GM19351 (cell line): ENCODE data around the gene RPL10.

Experiments
- ATAC-seq: cut with Tn5 transposase; IDR thresholded peaks from one replicate; pipeline ENCODE4 v1.9.1; 2021; ENCODE audit warnings: mild to moderate bottlenecking, moderate library complexity; ENCODE audit not compliant: unreplicated experiment

The RPL10 gene

DNA sequence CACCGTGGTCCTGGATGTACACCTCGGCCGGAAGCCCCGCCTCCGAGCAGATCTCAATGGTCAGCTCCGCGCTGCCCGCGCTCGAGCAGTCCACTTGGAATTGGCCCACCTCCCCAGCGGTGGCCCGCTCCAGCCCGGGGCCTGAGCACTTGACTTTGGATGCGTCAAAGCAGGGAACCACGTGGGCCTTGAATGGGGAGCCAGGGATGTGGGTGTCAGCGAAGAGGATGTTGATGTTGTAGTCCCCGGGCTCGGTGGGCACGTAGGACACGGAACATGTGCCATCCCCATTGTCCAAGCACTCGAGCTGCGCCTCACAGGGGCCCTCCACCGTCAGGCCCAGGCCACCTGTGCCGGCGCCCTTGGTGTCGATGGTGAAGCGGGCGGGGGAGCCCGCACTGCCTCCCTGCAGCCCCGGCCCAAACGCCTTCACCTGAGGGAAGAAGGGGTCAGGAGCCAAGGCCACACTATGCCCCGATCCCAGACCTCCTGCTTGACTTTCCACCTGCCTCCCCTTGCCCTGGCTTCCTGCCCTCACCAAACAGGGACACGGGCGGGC is 37.9 kb upstream of the RPL10 start:
- ATAC-seq: no peak

DNA sequence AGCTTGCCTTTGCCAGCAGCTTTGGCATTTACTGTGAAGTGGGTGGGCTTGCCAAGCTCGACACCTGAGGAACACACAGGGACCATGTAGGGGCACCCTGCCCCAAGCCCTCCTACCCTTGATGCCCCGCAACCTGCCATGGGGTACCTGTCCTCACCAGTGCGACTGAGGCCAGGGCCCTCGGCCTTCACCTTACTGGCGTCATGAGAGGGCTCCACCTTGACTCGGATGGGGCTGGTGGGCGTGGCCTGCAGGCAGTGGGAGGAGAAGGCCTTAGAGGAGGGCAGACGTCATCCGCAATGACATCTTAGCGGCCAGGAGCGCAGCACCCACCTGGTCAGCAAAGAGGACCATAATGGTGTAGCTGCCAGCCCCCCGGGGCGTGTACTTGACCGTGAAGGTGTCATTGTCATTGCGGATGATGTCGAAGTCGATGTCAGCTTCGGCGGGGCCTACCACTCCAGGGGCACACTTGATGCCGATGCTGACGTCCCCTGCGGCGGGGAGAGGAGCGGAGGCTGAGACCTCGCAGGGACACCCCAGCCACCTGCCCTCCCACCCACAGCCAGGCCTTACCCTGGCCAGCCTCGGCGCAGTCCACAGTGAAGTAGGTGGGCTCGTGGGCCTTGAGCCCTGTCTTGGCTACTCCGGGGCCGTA is 36.0 kb upstream of the RPL10 start:
- ATAC-seq: no peak

DNA sequence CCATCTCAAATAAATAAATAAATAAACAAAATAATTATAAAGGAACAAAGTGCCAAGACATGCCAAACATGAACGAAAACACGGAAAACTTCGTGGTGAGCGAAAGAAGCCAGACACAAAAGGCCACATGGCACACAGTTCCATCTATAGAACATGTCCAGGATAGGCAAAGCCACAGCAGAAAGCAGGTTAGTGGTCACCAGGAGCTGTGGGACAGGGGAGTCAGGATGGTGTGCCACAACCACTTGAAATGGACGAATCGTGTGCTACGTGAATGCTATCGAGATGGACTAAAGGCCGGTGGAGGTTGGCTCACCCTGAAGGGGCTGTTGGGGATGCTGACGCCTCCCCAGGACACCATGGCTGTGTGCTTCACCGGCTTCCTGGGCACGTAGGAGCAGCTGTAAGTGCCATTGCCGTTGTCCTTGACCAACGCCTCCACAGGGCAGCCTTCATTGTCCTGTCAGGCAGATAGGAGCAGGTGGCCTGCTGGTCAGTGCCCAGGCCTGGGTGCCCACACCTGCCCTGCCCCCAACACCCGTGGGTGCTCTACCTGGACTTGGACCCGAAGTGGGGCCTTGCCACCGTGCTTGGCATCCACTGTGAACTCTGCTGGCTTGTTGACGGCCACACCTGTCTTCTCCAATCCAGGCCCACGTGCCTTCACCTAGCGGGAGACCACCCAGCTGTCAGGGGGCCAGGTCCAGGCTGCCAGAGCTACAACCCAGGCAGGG is 34.3 kb upstream of the RPL10 start:
- no peak for ATAC-seq

DNA sequence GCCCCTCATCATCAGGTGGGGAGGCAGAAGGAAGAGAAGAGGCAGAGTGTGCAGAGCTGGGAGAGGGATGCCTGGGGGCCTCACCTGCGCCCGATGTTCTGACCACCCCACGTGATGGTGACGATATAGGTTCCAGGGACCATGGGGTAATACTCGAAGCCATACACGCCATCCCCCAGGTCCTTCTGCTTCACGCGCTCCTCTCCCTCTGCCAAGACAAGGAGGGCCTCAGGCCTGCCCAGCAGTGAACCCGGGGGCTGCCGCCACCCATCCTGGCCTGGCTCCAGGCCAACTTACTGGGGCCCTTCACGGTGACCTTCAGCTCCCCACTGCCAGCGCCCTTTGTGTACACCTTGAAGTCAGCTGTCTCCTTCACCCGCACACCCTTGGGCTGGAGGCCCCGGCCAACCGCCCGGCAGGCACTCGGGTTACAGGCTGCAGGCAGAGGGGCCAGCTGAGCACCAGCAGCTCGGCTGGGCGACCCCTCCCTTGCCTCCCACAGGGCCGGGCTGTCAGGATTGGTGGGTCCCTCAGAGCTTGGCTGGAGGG is 33.1 kb upstream of the RPL10 start:
- ATAC-seq: no peak

DNA sequence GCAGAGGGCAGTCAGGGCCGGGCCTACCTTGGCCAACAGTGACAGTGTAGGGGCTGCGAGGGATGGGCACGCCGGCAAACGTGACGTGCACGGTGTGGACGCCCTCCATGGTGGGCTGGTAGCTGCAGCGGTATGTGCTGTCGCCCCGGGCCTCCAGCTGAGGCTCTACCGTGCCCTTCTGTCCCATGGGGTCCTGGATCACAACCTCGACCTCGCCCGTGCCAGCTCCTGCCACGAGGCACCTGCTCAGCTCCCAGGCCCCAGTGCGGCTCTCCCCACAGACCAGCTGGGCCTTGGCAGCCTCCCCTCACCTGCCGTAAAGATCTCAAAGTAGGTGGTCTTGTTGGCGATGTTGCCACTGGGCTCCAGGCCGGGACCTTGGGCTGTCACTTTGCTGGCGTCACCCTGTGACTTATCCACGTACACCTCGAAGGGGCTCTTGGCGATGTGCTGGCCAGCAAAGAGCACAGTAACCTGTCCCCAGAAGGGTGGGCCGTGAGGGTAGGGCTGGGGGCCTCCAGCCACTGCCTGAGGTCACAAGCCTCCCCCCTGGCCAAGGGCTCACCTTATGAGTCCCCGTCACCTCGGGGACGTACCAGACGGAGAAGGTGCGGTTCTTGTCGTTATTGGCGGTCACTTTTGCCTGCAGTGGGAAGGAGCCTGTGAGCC is 32.0 kb upstream of the RPL10 start:
- ATAC-seq: no peak

DNA sequence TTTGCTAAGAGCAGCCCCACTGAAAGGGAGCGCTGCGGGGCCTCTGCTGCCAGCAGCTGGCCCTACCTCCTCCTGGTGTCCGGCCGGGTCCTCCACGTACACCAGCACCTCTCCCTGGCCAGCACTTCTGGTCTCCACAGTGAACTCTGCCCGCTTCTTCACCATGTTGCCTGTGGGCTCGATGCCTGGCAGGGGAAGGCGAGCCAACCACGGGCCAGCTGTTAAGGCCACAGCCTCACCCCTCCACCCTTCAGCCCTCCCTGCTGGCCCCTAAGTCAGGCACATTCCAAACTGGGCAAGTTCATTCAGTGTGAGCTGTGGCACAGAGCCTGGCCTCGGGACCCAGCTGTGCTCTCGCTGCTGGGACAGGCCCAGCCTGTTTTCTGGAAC is 31.5 kb upstream of the RPL10 start:
- no peak for ATAC-seq

DNA sequence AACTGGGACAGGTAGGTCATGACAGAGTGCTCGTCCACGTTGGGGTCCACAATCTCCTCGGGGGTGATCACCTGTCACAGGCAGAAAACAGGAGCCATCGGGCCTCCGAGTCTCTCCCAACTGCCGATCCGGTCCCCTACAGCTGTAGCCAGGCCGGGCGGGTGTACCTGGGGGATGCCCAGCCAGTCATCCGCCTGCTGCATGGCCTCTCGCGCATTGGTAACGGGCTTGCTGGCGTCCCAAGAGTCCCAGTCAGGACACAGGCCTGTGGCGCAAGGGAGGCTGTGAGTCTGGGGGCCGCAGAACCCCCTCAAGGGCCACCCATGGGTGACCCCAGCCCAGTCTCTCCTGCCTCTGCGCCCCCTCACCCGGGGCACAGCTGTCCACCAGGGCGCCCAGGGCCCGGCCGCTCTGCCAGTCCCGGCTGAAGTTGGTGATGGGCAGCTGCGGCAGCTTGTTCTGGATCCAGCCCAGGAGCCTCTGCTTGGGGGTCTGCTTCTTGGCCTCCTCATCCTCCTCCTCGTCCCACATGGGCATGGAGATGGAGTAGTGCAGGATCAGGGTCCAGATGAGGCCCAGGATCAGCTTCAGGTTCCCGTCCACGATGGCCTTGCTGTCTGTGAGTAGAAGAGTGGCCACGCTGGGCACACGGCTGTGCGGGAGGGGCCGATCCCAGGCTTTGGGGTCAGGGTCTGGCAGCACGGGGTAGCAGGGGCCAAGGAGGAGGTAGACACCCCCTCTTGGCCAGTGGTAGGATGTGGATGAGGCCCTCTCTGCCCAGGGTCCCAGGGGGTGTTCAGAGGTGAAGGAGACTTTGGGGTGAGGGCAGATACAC is 30.5 kb upstream of the RPL10 start:
- ATAC-seq: no peak

DNA sequence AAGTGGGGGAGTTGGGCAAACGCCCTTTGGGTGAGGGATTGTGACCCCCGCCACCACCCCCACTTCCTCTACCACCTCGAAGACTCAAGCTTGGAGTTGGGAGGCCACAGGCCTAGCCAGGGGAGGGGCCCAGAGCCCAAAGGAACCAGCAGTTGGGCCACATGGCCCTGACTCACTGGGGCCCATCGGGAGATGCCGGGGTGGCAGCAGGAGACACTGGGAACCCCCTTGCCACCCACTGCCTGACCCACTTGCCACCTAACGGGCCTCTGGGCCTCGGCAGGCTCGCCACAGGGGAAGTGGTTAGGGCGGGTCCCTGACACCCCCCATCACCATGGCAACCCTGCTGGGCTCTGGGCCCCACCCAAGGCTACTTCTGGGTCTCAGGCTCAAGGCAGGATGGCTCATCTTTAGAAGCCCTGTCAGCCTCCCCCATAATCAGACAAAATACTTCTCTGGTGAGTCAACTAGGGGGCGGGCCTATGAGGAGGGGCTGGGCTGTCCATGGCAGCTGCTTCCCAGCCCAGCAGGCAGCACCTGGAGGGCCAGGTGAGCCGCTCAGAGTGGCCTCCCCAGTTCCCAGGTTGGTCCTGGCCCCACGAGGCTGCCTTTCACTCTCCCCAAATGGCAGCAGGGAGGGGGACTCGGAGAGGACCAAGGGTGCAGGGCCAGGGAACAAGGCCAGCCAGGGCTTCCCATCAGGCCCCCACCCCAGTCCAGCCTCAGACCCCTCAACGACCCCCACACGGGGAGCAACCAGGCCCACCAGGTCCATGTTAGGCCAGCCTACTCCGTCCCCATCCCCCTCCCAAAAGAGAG is 29.3 kb upstream of the RPL10 start:
- ATAC-seq: peak; percentile 33

DNA sequence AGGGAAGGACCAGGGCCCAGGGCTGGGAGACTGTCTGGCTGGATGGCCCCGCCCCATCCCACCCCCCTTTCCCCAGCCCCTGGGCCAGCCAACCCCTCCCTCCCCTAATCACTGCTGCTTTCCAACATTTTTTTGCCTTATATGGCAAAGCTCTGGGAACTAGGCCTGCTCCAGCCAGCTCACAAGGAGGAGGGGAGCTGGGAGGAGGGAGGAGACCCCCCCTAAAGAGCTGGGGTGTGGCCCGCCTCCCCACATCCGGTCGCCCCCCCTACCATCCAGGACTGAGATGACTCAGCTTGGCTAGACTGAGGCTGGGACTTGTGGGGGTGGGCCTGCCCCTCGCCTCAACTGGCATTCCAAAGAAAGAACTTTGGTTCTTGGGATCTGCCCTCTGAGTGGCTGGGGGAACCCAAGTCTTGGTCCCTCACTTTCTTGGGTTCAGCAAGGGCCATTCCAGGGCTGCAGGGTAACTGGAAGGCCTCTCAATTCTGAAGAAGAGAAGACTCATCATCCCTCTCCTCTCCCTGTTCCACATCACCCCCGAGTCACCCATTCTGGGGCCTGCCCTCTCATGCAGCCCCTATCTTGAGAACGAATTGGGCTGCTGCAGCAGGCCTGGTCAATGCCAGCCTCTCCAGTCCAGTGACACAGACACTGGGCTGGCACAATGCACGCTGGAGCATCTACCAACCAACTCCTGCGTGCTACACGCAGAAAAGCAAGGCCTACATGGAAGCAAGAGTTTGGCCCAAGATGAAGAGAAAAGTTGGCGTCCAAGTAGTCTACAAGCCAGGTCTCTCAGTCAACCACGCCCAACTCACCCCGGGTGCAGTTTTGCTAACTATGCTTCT is 28.5 kb upstream of the RPL10 start:
- ATAC-seq: no peak

DNA sequence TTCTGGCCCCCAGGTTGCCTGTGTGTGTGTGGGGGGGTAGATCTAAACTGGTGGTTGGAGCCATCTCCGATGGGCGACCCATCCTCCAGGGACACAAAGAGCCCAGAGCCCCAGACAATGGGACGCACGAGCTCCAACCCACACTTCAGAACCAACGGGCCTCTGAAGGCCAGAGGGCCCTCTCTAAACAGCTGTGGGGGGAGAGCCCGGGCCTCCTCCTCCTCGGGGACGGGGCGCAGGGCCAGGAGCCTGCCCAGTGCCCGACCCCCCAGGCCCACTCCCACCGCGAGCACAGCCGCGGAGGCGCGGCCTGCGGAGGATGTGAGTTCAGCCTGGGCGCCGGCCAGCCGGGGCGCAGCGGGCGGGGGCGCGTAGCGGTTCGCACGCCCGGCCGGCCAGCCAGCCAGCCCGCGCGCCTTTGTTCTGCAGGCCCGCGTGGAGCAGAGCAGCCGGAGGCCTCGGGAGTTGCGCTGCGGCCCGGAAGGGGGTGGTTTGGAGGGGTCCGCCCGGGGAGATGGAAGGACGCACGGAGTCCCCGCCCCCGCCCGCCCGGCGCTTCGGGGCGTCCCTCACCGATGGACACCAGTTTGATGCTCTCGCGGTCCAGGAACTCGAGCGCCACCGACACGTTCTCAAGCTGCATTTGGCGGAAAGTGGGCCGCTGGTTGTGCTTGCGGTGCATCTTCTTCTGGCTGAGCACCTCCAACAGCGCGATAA is 27.7 kb upstream of the RPL10 start:
- no peak for ATAC-seq

DNA sequence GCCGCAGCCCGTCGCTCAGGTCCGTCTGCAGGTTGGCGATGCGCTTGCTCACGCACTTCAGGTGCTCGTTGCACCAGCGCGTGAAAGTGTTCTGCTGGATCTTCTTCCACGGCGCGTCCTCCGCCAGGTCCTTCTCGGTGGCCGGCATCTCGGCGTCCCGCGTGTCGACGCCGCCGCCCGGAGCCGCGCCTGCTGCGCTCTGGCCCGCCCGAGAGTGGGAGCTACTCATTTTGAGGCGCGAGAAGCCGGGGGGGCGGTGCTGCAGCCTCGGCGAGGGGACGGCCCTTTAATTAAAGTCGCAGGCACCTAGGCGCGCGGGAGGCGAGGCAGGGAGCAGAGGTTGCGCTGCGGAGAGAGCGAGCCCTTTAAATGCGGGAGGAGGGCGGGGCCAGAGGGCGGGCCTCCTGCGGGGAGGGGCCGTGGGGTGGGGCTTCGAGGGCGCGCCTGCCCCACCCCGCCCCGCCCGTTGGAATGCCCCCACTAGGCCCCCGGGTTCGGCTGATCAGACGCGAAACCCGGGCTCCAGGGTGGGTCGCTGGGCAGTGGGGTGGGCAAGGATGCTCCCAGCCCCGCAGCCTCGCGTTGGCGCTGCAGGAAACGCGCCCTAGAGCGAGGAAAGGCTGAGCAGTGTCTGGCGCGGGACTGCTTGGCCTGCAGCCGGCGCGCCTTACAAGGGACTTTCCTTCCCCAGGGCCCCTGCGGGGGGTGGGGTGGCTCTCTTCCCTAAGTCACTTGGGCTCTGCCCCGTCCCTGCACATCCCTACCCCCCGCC is 27.0 kb upstream of the RPL10 start:
- ATAC-seq: peak; percentile 54

DNA sequence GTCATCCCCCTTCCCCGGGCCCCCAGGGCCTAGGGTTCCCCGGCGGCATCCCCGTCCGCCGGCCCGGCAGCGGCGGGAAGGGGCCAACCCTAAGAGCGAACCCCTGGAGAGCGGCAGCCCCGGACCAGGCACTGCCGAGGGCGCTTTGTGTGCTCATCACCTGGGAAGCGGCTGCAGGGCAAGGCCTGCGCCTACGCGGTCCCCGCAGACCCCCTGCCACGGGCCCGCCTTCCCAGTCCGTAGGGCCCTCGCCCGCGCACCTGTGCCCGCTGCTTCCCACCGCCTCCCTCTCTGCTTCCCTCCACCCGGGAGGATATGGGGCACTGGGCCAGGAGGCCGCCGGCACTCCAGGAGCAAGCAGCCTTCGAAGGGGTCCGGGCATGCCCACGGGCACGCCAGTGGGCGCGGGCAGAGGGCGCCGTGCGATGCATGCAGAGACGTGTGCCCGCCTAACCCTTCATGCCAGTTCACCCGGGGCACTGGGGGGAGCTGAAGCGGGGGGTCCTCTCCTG is 26.3 kb upstream of the RPL10 start:
- peak; percentile 7 for ATAC-seq

DNA sequence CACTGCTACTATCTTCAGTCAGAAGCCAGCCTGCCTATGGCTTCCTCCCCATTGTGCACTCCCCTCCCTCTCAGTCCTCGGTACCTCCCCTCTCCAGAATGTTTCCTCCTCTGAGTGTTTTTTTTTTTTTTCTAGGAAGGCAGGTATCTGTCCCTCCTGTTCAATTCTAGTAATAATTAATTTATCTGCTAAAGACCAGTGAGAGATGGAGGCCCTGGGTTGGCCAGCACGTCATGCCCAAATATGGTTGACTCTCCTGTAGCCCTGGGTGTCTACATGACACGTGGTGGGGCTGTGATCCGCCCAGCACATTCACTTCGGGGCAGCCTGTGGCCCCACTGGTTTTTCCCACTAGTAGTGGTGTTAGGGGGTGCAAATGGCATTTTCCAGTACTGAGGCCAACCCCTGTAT is 25.6 kb upstream of the RPL10 start:
- ATAC-seq: no peak

DNA sequence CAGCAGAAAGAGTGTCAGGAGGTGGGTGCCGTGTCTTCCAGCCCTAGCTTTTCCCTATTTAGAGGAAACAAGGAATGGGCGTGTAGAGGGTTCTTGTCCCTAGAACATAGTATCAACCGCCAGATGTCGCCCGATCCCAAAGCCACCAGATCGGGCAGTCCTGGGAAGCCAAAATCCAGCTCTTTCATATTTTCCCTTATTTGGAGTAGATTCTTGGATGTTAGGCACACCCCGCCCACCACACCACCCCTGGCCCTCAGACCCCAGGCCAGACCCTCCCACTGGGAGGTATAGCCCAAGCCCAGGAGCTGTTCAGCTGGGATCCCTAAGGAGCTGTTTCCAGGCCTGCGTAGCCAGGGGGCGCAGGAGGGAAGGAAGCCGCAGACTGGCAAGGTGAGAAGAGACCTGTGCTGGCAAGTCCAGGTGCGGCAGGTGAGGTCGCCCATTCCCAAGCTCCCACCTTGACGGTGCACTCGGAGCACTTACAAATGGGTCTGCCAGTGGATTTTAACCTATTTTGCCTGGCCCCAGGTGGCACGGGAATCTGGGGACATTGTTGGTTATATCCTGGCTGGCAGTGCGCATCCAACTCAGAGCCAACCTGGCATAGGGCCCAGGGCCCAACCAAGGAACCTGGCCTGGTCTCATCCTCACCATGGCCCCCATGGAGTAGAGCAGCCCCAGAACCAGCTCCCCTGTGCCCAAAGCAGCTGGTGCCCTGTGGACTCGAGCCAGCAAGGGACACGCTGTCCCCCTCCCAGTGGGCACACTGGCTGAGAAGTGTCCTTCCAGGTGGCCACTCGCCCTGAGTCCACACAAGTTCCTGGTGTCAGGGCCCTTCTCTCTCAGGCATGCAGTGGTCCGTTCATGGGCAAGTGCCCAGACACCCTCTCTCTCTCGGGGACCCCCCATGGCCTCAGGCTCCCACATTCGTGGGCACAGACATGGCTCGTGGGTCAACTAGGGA is 24.6 kb upstream of the RPL10 start:
- ATAC-seq: no peak

DNA sequence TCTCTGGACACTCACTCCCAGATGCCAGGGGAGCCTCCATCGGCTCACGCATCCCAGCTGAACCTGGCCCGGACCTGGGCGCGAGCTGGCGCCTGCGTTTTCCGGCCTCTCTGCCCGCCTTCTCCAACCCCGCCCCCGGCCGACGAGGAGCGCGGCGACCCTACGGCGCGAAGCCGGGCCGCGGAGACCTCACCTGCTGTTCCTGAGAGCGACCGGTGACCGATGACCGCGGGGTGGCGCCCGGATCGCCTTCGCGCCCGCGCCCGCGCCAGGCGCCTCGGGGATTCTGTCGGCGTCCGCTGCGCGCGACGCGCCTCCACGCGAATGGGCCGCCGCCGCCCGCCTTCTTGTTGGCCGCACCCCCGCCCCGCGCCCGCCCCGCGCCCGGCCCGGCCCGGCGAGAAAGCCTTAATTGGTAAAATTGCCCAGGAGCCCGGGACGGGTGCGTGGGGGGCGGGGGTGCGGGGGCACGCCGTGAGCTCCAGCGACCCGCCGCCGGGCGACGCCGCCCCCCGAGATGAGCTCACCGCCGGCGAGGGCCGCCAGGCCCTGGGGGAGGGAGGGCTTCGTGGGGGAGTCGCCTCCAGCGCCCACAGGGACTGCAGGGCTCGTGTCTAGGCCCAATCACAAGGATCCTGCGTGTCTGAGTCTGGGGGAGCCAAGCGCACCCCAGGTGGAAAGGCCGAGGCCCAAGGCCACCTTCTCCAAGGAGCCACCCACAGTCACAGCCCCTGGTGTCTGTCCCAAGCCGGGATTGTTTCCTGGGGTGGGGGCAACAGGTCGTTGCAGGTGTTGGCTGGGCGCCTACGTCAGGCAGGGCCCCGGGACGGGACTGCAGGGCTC is 23.6 kb upstream of the RPL10 start, which contains the start of gene FLNA:
FLNA (minus strand) TSS at position 322 of the 843 bp plus-strand sequence. CDS start 3,389 bp downstream, outside the sequence.
- no peak for ATAC-seq
